ENCODE data around the gene COPG2. TPM values are rescaled to one million over a fixed set of nuclear protein-coding genes. Genes with fewer than 3 reads are reported as not detected.

COPG2 gene
- total and polyA plus RNA-seq, 2 of the 4 experiments (the other 2 are of a cell fraction): 18.1 to 50.0 TPM

DNA sequence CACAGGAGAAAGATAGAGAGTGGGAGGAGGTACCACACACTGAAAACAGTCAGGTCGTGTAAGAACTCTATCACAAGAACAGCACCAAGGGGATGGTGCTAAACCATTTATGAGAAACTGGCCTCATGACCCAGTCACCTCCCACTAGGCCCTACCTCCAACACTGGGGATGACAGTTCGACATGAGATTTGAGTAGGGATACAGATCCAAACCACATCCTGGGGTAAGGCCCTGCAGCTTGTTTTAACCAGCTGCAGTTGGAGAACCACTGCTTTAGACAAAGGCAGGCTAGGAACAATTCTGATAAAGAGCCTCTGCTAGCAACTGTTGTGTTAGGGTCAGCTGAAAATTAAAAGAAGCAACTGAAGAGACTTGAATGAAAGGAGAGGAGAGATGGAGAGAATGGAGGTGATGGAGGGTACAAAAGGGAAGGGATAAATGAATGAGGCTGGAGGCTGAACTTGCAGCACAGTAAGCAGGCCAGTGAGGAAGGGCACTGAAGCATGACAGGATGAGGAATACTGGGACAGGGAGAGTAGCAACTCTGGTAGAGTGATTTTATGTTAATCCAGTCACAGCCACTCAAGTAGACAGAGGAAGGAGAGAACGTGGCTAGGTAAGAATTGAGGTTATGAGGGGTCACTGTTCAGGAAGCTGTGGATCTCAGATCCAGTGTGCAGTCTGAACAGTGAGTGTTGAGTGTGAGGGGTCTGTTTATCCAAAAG is 153.1 kb downstream of the COPG2 start:
- CTCF ChIA-PET: no interaction called here

More for the DNA sequence above, 153.1 kb downstream of the COPG2 start:
- no peak overlapping the region for H4K8ac ChIP-seq (ENCODE audit: low read depth in 2 of 2, low read length in 2 of 2)
- no peak overlapping the region for H3K14ac ChIP-seq (replicated peaks; ENCODE audit: low read depth, low read length)
- no peaks in the 10 kb centered on the region for H3K4me1 ChIP-seq (ENCODE audit: control insufficient read depth, insufficient read depth, low read length)
- dilution Hi-C loops (cut with HindIII; ENCODE audit: low sequenced_read_pairs, unreplicated experiment) (no loop called here), in situ Hi-C loops (cut with MboI; ENCODE audit: low sequenced_read_pairs) (no loop called here), intact Hi-C loops (cut with micrococcal nuclease) (no loop called here)
- POLR2A ChIA-PET (ENCODE audit: unreplicated experiment): no interaction called here
- no peaks in the 10 kb centered on the region for H4K20me1 ChIP-seq (ENCODE audit: insufficient read depth, low read length)
- H2AK9ac ChIP-seq (replicated peaks; ENCODE audit: low read depth, low read length, poor library complexity): no peak overlapping the region
- H2BK120ac ChIP-seq (ENCODE audit: low read depth, low read length): no peak overlapping the region
- no peaks in the 10 kb centered on the region for H3K79me1 ChIP-seq (ENCODE audit: low read depth in 1 of 2, low read length in 2 of 2)
- no peak overlapping the region for H2BK5ac ChIP-seq (ENCODE audit: low read depth, low read length, poor library complexity, severe bottlenecking)
- no peak overlapping the region for H3K27ac ChIP-seq (ENCODE audit: insufficient read depth, low read length)
- no TSS peak for BruUV-seq (replicated peaks)
- no peak overlapping the region for H4K5ac ChIP-seq (ENCODE audit: low read depth, low read length)
- ATAC-seq (ENCODE audit: low read depth) (no peak), DNase-seq (no peak)
- TF ChIP-seq BHLHE40 (IDR thresholded peaks at IDR 0.05; ENCODE audit: low read depth, low read length): no peak
- no peak for TF ChIP-seq POLR2A (IDR thresholded peaks at IDR 0.05; ENCODE audit: low read depth, low read length)
- TF ChIP-seq MXI1 (IDR thresholded peaks at IDR 0.05; ENCODE audit: borderline replicate concordance, low read depth, low read length): no peak
- no peak for TF ChIP-seq FOS (IDR thresholded peaks at IDR 0.05; ENCODE audit: low read depth, low read length)
- TF ChIP-seq, protein P1, sequence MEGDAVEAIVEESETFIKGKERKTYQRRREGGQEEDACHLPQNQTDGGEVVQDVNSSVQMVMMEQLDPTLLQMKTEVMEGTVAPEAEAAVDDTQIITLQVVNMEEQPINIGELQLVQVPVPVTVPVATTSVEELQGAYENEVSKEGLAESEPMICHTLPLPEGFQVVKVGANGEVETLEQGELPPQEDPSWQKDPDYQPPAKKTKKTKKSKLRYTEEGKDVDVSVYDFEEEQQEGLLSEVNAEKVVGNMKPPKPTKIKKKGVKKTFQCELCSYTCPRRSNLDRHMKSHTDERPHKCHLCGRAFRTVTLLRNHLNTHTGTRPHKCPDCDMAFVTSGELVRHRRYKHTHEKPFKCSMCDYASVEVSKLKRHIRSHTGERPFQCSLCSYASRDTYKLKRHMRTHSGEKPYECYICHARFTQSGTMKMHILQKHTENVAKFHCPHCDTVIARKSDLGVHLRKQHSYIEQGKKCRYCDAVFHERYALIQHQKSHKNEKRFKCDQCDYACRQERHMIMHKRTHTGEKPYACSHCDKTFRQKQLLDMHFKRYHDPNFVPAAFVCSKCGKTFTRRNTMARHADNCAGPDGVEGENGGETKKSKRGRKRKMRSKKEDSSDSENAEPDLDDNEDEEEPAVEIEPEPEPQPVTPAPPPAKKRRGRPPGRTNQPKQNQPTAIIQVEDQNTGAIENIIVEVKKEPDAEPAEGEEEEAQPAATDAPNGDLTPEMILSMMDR (conservative IDR thresholded peaks at IDR 0.05; ENCODE audit: low read depth, low read length): no peak
- TF ChIP-seq CHD1 (IDR thresholded peaks at IDR 0.05; ENCODE audit: low read depth, low read length): no peak
- no peak for TF ChIP-seq MAZ (IDR thresholded peaks at IDR 0.05; ENCODE audit: borderline replicate concordance, low read depth, low read length)
- TF ChIP-seq, protein P2, sequence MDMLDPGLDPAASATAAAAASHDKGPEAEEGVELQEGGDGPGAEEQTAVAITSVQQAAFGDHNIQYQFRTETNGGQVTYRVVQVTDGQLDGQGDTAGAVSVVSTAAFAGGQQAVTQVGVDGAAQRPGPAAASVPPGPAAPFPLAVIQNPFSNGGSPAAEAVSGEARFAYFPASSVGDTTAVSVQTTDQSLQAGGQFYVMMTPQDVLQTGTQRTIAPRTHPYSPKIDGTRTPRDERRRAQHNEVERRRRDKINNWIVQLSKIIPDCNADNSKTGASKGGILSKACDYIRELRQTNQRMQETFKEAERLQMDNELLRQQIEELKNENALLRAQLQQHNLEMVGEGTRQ (IDR thresholded peaks at IDR 0.05; ENCODE audit: low read depth, low read length): no peak
- TF ChIP-seq MAFK (IDR thresholded peaks at IDR 0.05; ENCODE audit: low read depth, low read length): no peak
- TF ChIP-seq CEBPB (IDR thresholded peaks at IDR 0.05; ENCODE audit: low read depth, low read length): no peak
- no peak for TF ChIP-seq RAD21 (IDR thresholded peaks at IDR 0.05; ENCODE audit: low read length)
- no peak for TF ChIP-seq RCOR1 (IDR thresholded peaks at IDR 0.05; ENCODE audit: insufficient replicate concordance, low read length)
- H3K9me3 ChIP-seq (ENCODE audit: control insufficient read depth, insufficient read depth, low read length): no peaks in the 10 kb centered on the region
- 0 out of 2 replicates have a peak, but pooled peaks cover 3% of the 10 kb centered on the region for H3K9me1 ChIP-seq (ENCODE audit: insufficient read depth, low read length)
- no peak overlapping the region for H2AFZ ChIP-seq (replicated peaks; ENCODE audit: low read length, poor library complexity)
- no peak overlapping the region for H3K18ac ChIP-seq (ENCODE audit: low read depth, low read length)
- no peaks in the 10 kb centered on the region for H3K27me3 ChIP-seq (ENCODE audit: control insufficient read depth, insufficient read depth, low read length)
- H2BK20ac ChIP-seq (ENCODE audit: low read depth, low read length): no peak overlapping the region
- no peak overlapping the region for H3K4me3 ChIP-seq (ENCODE audit: insufficient read depth, low read depth, low read length)
- H2BK15ac ChIP-seq (ENCODE audit: low read depth, low read length): no peak overlapping the region
- no CpG with 5 or more reads among the region's 3 CpGs for WGBS, 2 experiments (ENCODE audit: extremely low coverage in 2 of 2, insufficient read length in 1 of 2)
- H3K4ac ChIP-seq (ENCODE audit: low read depth, low read length): no peak overlapping the region
- no peak overlapping the region for H3K23ac ChIP-seq (ENCODE audit: low read depth, low read length)
- H3K4me2 ChIP-seq (ENCODE audit: low read depth, low read length): no peak overlapping the region
- peaks cover 6% of the 10 kb centered on the region; the same call in 1 of the 2 replicates for H3K36me3 ChIP-seq (ENCODE audit: control insufficient read depth, insufficient read depth, low read length)
- no peak overlapping the region for H3K56ac ChIP-seq (ENCODE audit: extremely low read depth, insufficient read depth, low read length)
- H2AK5ac ChIP-seq (ENCODE audit: low read depth, low read length): no peak overlapping the region
- no peak overlapping the region for H3K9ac ChIP-seq (ENCODE audit: low read depth, low read length)
- H4K91ac ChIP-seq (ENCODE audit: insufficient read depth, low read depth, low read length): no peak overlapping the region
